HG03354 (cell line): ENCODE results near the gene TMEM54.
"Not testable (repeated sequence)": the region's sequence is repeated elsewhere in the genome, so short reads cannot be mapped to it uniquely, and the experiment has no call there.

Experiments used
- ATAC-seq: cut with Tn5 transposase; IDR thresholded peaks from one replicate; pipeline ENCODE4 v1.9.1; 2021; ENCODE audit warnings: mild to moderate bottlenecking; ENCODE audit not compliant: unreplicated experiment, poor library complexity, severe bottlenecking

The TMEM54 gene

GRCh38 chr1:32920833-32921232 is 19.6 kb upstream of the TMEM54 start:
- no peak for ATAC-seq

GRCh38 chr1:32919811-32920733 is 18.9 kb upstream of the TMEM54 start:
- ATAC-seq, result no peak

GRCh38 chr1:32918179-32918578 is 17.0 kb upstream of the TMEM54 start:
- no peak for ATAC-seq

GRCh38 chr1:32917521-32917920 is 16.3 kb upstream of the TMEM54 start:
- no peak for ATAC-seq

GRCh38 chr1:32915766-32916706 is 14.8 kb upstream of the TMEM54 start:
- ATAC-seq, result no peak

- ATAC-seq, result no peak
These were observed 9.1 kb upstream of the TMEM54 start for GRCh38 chr1:32910319-32910718.

GRCh38 chr1:32907435-32907834 is 6.2 kb upstream of the TMEM54 start:
- no peak for ATAC-seq

GRCh38 chr1:32906654-32907053 is 5.5 kb upstream of the TMEM54 start:
- no peak for ATAC-seq

- ATAC-seq, result not testable (repeated sequence)
These were observed 4.4 kb upstream of the TMEM54 start for GRCh38 chr1:32905588-32905987.

- ATAC-seq, result no peak
These were observed 3.6 kb upstream of the TMEM54 start for GRCh38 chr1:32904797-32905196.

- ATAC-seq, result no peak
These were observed 3.0 kb upstream of the TMEM54 start for GRCh38 chr1:32903991-32904785.

GRCh38 chr1:32902535-32902920 is 1.3 kb upstream of the TMEM54 start:
- ATAC-seq, result no peak

GRCh38 chr1:32901823-32902534 is 790 bp upstream of the TMEM54 start:
- no peak for ATAC-seq

- no peak for ATAC-seq
These were observed 726 bp downstream of the TMEM54 start for GRCh38 chr1:32900371-32900955.

- no peak for ATAC-seq
These were observed 1.4 kb downstream of the TMEM54 start for GRCh38 chr1:32899586-32900296.

- no peak for ATAC-seq
These were observed 2.2 kb downstream of the TMEM54 start for GRCh38 chr1:32898958-32899357.

- no peak for ATAC-seq
These were observed 3.1 kb downstream of the TMEM54 start for GRCh38 chr1:32898056-32898455.
